Left lobe of liver (tissue), 2 donors: ENCODE data around the gene RBM18. TPM values are rescaled to one million over a fixed set of nuclear protein-coding genes. Genes with fewer than 3 reads are reported as not detected.

ENCODE experiments used
- ATAC-seq: fragments of 200-7000 bp; cut with Tn5 transposase; one replicate; pipeline ENCODE4 v1.9.1; 2020; ENCODE audit warnings: mild to moderate bottlenecking, moderate library complexity
- DNase-seq: peaks from one replicate; pipeline ENCODE4 v3.0.0-alpha.2; 2020; ENCODE audit warnings: low spot score
- total RNA-seq: library from RNA; stranded (reverse); gene quantifications from one replicate; pipeline ENCODE4 v1.2.1, GENCODE V29; 2021
- donor health status: DM: no; HTN: no; CAD: no; lungs with moderate emphysema.
- donor health status: DM: no; HTN: yes; CAD: no.

The RBM18 gene
- total RNA-seq, 1 donor from 2014 or later: 7.5 TPM

GRCh38 chr9:122207096-122207495 lies 57.5 kb downstream of the RBM18 start:
- ATAC-seq: no peak
- DNase-seq: no peak

GRCh38 chr9:122206118-122207046 lies 58.3 kb downstream of the RBM18 start:
- ATAC-seq (no peak), DNase-seq (no peak)

GRCh38 chr9:122205176-122205575 lies 59.5 kb downstream of the RBM18 start:
- DNase-seq: no peak
- no peak for ATAC-seq

GRCh38 chr9:122204491-122204890 lies 60.1 kb downstream of the RBM18 start:
- ATAC-seq (no peak), DNase-seq (no peak)

- no peak for ATAC-seq
- DNase-seq: no peak
Observed at GRCh38 chr9:122204055-122204454, 60.6 kb downstream of the RBM18 start.

GRCh38 chr9:122202111-122202510 lies 62.5 kb downstream of the RBM18 start:
- no peak for ATAC-seq
- no peak for DNase-seq

- no peak for DNase-seq
- ATAC-seq: no peak
Observed at GRCh38 chr9:122201641-122202040, 63.0 kb downstream of the RBM18 start.

- no peak for ATAC-seq
- DNase-seq: no peak
Observed at GRCh38 chr9:122200960-122201595, 63.6 kb downstream of the RBM18 start.

- no peak for DNase-seq
- ATAC-seq: peak; percentile 48
Observed at GRCh38 chr9:122197882-122198281, 66.8 kb downstream of the RBM18 start.

GRCh38 chr9:122197426-122197825 lies 67.2 kb downstream of the RBM18 start:
- no peak for ATAC-seq
- DNase-seq: no peak

GRCh38 chr9:122195875-122196274 lies 68.8 kb downstream of the RBM18 start:
- DNase-seq (no peak), ATAC-seq (no peak)

- no peak for ATAC-seq
- no peak for DNase-seq
Observed at GRCh38 chr9:122193651-122194050, 71.0 kb downstream of the RBM18 start.

GRCh38 chr9:122192914-122193525 lies 71.6 kb downstream of the RBM18 start:
- DNase-seq (no peak), ATAC-seq (no peak)

GRCh38 chr9:122192261-122192875 lies 72.3 kb downstream of the RBM18 start:
- no peak for ATAC-seq
- DNase-seq: no peak

- ATAC-seq (no peak), DNase-seq (no peak)
Observed at GRCh38 chr9:122191584-122191983, 73.1 kb downstream of the RBM18 start.

- ATAC-seq (peak; percentile 38), DNase-seq (no peak)
Observed at GRCh38 chr9:122190597-122191381, 73.9 kb downstream of the RBM18 start.

- DNase-seq (no peak), ATAC-seq (no peak)
Observed at GRCh38 chr9:122188369-122188768, 76.3 kb downstream of the RBM18 start.
